PFSK-1 (cell line): ENCODE measurements around the gene CMTM1.

ENCODE experiments used
- FOXP2 ChIP-seq: optimal IDR thresholded peaks from 2 replicates; pipeline ENCODE3; 2011; ENCODE audit warnings: borderline replicate concordance, control low read depth, inconsistent platforms; ENCODE audit not compliant: insufficient read depth; ENCODE audit errors: extremely low read length, extremely low read depth
- POLR2AphosphoS5 ChIP-seq: IDR thresholded peaks from 2 replicates; pipeline ENCODE4 v1.6.1; 2012; ENCODE audit warnings: low read depth, mild to moderate bottlenecking, control low read depth, low read length, moderate library complexity
- SIN3A ChIP-seq: IDR thresholded peaks from 2 replicates; pipeline ENCODE4 v1.6.1; 2012; ENCODE audit warnings: mild to moderate bottlenecking, low read length, moderate library complexity, borderline replicate concordance; ENCODE audit not compliant: insufficient read depth
- TAF1 ChIP-seq: IDR thresholded peaks from 2 replicates; pipeline ENCODE4 v1.6.1; 2012; ENCODE audit warnings: low read length, control low read depth, borderline replicate concordance; ENCODE audit not compliant: insufficient read depth
- TF ChIP-seq, protein P1 (sequence below), 2 experiments: IDR thresholded peaks; 2 replicates each; pipeline versions ENCODE4 v1.6.1 to v1.8.0; 2011 to 2012; ENCODE audit warnings: low read depth in 2 of 2, low read length in 2 of 2, control low read depth in 1 of 2, inconsistent platforms in 1 of 2, mild to moderate bottlenecking in 1 of 2, moderate library complexity in 1 of 2; ENCODE audit not compliant: insufficient read depth in 1 of 2

CMTM1 gene

DNA sequence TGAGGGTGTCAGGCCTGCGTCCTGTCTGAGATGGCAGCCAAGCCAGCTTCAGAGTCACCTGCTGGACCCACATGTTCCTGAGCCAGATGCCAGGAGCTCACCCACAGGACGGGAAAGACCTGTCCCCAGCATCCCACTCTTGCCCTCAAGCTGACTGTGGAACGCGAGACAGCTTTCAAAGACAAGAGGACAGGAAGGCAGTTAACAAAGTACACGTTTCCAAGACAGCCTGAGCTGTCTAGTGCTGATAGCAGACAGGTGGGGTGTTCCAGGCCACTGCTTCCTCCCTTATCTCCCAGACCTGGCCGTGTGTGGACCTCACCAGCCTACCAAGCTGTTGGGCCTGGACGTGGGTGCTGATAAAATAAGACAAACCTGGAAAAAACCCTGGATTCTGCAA, 51.5 kb downstream of the CMTM1 start:
- TF ChIP-seq POLR2AphosphoS5, result no peak
- no peak for TF ChIP-seq FOXP2
- TF ChIP-seq, protein P1, sequence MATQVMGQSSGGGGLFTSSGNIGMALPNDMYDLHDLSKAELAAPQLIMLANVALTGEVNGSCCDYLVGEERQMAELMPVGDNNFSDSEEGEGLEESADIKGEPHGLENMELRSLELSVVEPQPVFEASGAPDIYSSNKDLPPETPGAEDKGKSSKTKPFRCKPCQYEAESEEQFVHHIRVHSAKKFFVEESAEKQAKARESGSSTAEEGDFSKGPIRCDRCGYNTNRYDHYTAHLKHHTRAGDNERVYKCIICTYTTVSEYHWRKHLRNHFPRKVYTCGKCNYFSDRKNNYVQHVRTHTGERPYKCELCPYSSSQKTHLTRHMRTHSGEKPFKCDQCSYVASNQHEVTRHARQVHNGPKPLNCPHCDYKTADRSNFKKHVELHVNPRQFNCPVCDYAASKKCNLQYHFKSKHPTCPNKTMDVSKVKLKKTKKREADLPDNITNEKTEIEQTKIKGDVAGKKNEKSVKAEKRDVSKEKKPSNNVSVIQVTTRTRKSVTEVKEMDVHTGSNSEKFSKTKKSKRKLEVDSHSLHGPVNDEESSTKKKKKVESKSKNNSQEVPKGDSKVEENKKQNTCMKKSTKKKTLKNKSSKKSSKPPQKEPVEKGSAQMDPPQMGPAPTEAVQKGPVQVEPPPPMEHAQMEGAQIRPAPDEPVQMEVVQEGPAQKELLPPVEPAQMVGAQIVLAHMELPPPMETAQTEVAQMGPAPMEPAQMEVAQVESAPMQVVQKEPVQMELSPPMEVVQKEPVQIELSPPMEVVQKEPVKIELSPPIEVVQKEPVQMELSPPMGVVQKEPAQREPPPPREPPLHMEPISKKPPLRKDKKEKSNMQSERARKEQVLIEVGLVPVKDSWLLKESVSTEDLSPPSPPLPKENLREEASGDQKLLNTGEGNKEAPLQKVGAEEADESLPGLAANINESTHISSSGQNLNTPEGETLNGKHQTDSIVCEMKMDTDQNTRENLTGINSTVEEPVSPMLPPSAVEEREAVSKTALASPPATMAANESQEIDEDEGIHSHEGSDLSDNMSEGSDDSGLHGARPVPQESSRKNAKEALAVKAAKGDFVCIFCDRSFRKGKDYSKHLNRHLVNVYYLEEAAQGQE (IDR thresholded peaks at IDR 0.05; ENCODE audit: insufficient read depth in 1 of 2, low read depth in 2 of 2, low read length in 2 of 2), result no peak
- no peak for TF ChIP-seq TAF1
- no peak for TF ChIP-seq SIN3A

DNA sequence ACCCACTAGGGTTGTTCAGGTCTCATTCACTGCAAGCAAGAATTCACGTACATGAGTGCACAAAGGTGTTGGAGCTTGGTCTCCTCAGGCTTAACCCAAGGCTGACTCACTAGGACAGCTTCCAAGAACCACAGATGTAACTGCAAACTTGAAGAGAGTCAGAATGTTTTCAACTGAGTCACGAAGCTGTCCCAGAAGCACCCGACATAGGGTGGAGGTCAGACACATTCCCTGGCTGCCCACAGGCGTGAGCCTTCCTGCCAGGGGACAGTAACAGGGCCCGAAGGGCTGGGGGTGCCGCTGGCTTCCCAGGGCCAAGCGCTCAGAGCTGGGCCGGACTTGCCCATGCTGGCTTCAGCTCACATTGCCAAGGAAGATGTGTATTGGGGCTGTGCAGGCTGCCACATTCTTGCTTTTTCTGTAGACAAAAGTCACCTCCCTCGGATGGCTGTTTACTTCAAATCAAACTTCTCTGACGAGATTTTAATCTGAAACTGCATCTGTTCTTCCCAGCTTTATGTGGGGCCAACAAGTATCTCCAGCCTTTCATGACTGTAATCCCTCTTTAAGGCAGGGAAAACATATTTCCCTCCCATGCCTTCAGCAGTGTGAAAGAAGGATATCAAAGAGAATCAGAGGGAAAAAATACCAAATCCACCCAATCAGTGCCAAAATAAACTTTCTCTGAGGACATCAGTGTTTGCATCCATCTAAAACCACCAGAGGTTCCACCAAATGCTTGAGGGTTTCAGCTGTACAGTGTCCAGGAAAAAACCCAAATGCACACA, 52.5 kb downstream of the CMTM1 start:
- TF ChIP-seq FOXP2 (no peak), SIN3A (no peak), POLR2AphosphoS5 (no peak), TAF1 (no peak)
- TF ChIP-seq, protein P1 (IDR thresholded peaks at IDR 0.05; ENCODE audit: insufficient read depth in 1 of 2, low read depth in 2 of 2, low read length in 2 of 2), result no peak

GRCh38 chr16:66619534-66620428, 53.5 kb downstream of the CMTM1 start:
- TF ChIP-seq SIN3A, result no peak
- TF ChIP-seq TAF1, result no peak
- TF ChIP-seq, protein P1 (IDR thresholded peaks at IDR 0.05; ENCODE audit: insufficient read depth in 1 of 2, low read depth in 2 of 2, low read length in 2 of 2), result no peak
- no peak for TF ChIP-seq POLR2AphosphoS5
- TF ChIP-seq FOXP2, result no peak

- no peak for TF ChIP-seq SIN3A
- no peak for TF ChIP-seq FOXP2
- no peak for TF ChIP-seq TAF1
- TF ChIP-seq POLR2AphosphoS5, result no peak
- TF ChIP-seq, protein P1 (IDR thresholded peaks at IDR 0.05; ENCODE audit: insufficient read depth in 1 of 2, low read depth in 2 of 2, low read length in 2 of 2), result no peak
Measured at GRCh38 chr16:66620429-66620795, 54.2 kb downstream of the CMTM1 start.
